ENCODE results near the gene FAR2.
"Not testable (repeated sequence)": the region's sequence is repeated elsewhere in the genome, so short reads cannot be mapped to it uniquely, and the experiment has no call there.

Gene FAR2

DNA sequence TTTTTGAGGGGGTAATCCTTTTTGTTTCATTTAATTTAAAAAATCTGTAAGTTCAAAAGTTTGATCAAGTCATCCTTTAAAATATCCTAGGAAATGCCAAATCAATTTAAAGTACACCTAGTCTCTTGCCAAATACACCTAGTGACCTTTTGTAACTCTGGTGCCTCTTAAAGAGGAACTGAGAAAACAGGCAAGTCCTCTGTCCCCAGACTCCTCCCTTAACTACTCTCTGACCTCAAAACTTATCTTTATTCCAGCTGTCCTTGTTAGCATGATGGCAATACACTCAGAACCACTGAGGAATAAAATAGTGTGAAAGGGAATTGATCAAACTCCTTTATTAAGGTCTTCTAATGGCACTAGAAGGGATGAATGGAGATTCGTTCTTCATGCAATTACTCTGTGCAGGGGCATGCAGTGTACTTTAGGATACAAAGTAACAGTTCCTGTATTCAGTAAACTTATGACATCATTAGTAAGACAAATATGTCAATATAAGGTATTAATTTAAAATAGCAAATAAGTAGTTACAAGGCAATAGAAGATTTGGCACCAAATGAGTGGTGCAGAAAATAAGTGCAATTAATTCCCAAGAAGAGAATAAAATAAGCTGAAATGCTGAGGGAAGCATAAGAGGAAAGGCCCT is 3.3 kb downstream of the FAR2 start:
- in situ Hi-C loops (cut with MboI; ENCODE audit: low sequenced_read_pairs), result no loop called here

GRCh38 chr12:29152981-29153630 is 4.0 kb downstream of the FAR2 start:
- in situ Hi-C loops (cut with MboI; ENCODE audit: low sequenced_read_pairs), result no loop called here

DNA sequence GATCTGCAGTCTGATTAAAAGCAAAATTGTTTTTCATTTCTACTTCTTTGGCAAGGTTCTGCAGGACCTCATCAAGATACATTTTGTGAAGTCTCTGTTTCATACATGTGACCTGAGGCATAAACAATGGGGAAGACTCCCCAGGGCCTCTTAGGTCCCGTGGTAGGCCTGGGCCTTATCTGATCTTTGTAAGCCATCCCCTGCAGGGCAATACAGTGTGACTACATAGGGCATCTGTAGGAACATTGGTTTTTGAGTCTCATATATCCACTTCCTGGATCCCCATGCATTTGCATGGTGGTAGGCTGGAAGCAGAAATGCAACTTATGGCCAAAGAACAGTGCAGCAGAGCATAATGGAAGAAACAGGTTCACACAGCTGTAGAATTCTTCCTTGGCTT is 6.0 kb downstream of the FAR2 start:
- in situ Hi-C loops (cut with MboI; ENCODE audit: low sequenced_read_pairs), result no loop called here

DNA sequence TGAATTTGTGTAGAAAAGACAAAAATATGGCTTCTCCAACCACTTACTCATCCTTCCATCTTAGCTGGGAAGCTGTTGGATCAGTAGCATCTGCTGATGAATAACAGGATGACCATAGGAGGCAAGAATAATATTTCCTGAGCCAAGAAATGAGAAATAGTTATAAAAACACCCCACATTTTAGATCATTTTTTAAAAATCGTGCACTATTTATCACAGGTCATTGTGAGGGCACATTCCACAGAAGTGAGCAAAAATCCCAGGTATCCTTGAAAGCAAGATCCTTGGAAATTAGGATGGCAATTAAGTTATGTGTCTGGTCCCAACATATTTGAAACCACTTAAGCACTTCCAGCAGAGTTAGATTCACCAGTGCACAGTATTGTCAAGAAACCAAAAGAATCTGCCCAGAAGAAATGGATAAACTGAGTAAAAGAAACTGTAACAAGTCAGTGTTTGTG is 8.4 kb downstream of the FAR2 start:
- in situ Hi-C loops (cut with MboI; ENCODE audit: low sequenced_read_pairs), result no loop called here

- in situ Hi-C loops (cut with MboI; ENCODE audit: low sequenced_read_pairs), result no loop called here
Observed at GRCh38 chr12:29158115-29158763, 9.2 kb downstream of the FAR2 start.

GRCh38 chr12:29159661-29160060 is 10.6 kb downstream of the FAR2 start:
- in situ Hi-C loops (cut with MboI; ENCODE audit: low sequenced_read_pairs), result no loop called here

GRCh38 chr12:29160230-29160629 is 11.2 kb downstream of the FAR2 start:
- in situ Hi-C loops (cut with MboI; ENCODE audit: low sequenced_read_pairs), result no loop called here

DNA sequence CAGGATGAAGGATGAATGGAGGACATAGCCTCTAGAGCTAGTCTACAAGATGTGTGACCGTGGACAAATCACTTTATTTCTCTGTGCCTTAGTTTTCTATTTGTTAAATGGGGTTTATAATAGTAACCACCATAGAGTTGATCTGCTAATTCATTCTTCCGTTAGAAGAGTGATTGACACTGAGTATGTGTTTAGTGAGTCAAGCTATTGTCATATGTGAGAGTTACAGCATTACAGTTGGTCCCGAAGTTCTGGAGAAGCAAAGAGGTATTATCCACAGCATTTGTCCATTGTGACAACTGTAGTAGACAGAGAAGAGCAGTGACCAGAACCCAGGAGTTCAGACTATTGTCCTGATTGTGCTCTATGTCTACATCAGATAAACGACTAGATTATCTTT is 14.1 kb downstream of the FAR2 start:
- in situ Hi-C loops (cut with MboI; ENCODE audit: low sequenced_read_pairs), result no loop called here

DNA sequence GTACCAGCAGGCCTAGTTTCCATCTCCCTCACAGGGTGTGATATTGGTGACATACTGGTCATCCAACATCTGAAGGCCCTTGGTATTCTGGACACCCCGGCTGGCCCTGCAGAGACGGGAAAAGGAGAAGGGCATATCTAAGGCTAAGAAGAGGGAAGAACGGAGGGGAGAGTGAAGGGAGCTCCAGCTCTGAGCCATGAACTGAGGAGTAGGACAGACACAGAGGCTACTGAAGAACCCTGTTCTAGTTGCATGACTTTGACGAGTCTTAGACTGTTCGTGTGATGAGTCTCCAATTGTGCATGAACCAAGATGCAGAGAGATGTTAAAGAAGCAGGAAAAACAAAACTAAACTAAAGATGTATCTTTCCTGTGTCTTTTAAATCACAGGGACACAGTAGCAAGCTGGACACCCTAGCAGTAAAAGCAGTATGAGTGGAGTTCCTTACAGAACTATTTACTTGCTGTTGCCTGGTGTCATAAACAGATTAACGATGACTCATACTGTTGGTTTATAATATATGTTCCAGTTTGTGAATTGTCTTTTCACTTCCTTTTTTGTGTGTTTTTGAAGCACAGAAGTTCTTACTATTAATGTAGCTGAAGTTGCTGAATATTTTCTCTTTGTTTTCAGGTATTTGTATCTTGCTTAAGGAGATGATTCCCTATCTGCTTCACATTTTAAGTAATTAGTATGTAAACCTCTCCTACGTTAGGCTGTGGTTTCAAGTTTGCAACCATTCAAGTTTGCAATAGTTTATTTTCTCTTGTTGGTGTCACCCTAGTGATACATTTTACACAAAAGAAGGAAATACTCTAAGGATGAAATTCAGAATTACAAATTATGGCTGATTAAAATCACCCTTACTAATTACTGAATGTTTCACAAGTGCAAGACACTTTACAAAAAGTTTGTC is 15.7 kb downstream of the FAR2 start:
- in situ Hi-C loops (cut with MboI; ENCODE audit: low sequenced_read_pairs), result no loop called here

GRCh38 chr12:29167445-29167844 is 18.4 kb downstream of the FAR2 start:
- in situ Hi-C loops (cut with MboI; ENCODE audit: low sequenced_read_pairs), result no loop called here

DNA sequence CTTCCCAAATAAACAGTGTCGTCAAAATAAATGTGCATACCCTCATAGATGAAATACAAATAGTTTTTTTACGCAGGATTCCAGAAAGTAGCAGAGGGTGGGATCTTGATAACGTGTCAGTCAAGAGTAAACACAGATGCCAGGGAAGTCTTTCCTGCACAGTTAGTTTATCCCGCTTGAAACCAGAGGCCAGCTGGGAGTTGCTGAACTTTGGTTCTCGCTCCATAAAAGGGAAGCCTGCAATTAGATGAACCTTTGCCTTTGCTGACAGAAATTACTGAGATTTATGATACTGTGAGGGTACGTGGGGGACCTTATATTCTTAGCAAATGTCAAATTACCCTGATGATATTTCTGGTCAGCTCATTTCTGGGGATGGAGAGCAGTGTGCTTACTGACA is 18.9 kb downstream of the FAR2 start:
- in situ Hi-C loops (cut with MboI; ENCODE audit: low sequenced_read_pairs), result no loop called here

DNA sequence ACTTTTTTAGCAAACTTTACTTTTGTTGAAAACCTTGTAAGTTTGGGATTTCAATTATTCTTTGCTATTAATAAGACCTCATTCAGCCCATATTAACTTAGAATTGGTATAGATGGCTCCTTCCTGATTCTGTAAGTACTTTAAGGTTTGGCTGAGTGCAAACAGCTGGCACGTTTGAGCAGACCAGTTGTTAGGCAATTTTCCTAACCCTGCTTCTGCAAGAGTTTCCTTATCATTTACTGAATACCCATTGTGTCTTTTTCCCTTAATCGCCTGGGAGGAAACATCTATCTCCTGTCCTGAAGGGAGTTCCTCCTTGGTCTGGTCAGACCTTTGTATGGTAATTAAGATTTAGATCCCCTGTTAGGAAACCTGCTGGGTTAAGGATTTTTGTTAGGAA is 20.9 kb downstream of the FAR2 start:
- in situ Hi-C loops (cut with MboI; ENCODE audit: low sequenced_read_pairs), result not testable (repeated sequence)

- in situ Hi-C loops (cut with MboI; ENCODE audit: low sequenced_read_pairs), result not testable (repeated sequence)
Observed at GRCh38 chr12:29170478-29171084, 21.5 kb downstream of the FAR2 start.

- in situ Hi-C loops (cut with MboI; ENCODE audit: low sequenced_read_pairs), result no loop called here
Observed at GRCh38 chr12:29171421-29172258, 22.6 kb downstream of the FAR2 start.

- in situ Hi-C loops (cut with MboI; ENCODE audit: low sequenced_read_pairs), result no loop called here
Observed at GRCh38 chr12:29176941-29177340, 27.9 kb downstream of the FAR2 start.

GRCh38 chr12:29182247-29182646 is 33.2 kb downstream of the FAR2 start:
- in situ Hi-C loops (cut with MboI; ENCODE audit: low sequenced_read_pairs), result not testable (repeated sequence)

DNA sequence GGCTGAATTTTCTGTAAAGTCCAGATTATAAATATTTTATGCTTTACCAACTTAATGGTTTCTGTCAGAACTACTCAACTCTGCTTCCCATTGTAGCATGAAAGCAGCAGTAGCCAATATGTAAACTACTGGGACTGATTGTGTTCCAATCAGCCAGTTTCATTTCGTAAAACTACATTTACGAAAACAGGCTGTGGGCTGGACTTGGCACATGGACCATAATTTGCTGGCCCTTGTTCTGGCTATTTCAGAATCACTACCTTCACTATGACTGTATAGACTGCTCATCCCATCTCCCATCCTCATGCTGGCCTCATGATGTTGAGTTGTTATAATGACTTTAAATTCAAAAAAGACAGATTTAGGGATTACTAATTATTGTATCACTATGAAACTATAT is 38.7 kb downstream of the FAR2 start:
- in situ Hi-C loops (cut with MboI; ENCODE audit: low sequenced_read_pairs), result no loop called here

GRCh38 chr12:29191267-29191850 is 42.3 kb downstream of the FAR2 start:
- in situ Hi-C loops (cut with MboI; ENCODE audit: low sequenced_read_pairs), result no loop called here

- in situ Hi-C loops (cut with MboI; ENCODE audit: low sequenced_read_pairs), result no loop called here
Observed at GRCh38 chr12:29198901-29199300, 49.8 kb downstream of the FAR2 start.

GRCh38 chr12:29200586-29200985 is 51.5 kb downstream of the FAR2 start:
- in situ Hi-C loops (cut with MboI; ENCODE audit: low sequenced_read_pairs), result no loop called here
